SU-DHL-6 (cell line): ENCODE measurements around the gene KRT77.

Experiments
- H2AFZ ChIP-seq: fragments of 200-600 bp; sonication (generic); 2 replicates; pipeline ENCODE4 v1.6.1; 2014; ENCODE audit warnings: low read depth, mild to moderate bottlenecking, moderate library complexity, mixed read lengths, antibody characterized with exemption, low read length; ENCODE audit not compliant: severe bottlenecking
- H3F3A ChIP-seq: fragments of 200-600 bp; shearing (Covaris generic); 2 replicates; pipeline ENCODE4 v1.6.0; 2016; ENCODE audit warnings: antibody characterized with exemption, mild to moderate bottlenecking; ENCODE audit not compliant: insufficient read depth
- H3K27ac ChIP-seq: fragments of 200-600 bp; sonication (generic); 2 replicates; pipeline ENCODE4 v1.5.1; 2016; ENCODE audit warnings: low read depth, mild to moderate bottlenecking, low read length, moderate library complexity, mixed read lengths
- H3K27me3 ChIP-seq: fragments of 200-600 bp; sonication (generic), shearing (Covaris generic); 2 replicates; pipeline ENCODE4 v1.6.0; 2014; ENCODE audit warnings: mild to moderate bottlenecking, low read length
- H3K36me3 ChIP-seq: fragments of 200-600 bp; sonication (generic); 2 replicates; pipeline ENCODE4 v1.6.1; 2014; ENCODE audit warnings: mild to moderate bottlenecking, low read length, mixed read lengths
- H3K4me2 ChIP-seq: fragments of 300-600, 200-600 bp; shearing (Covaris generic), sonication (generic); 2 replicates; pipeline ENCODE4 v1.6.0; 2014; ENCODE audit warnings: low read length, low read depth, mild to moderate bottlenecking; ENCODE audit not compliant: poor library complexity, severe bottlenecking
- H3K4me3 ChIP-seq: fragments of 200-600 bp; sonication (generic); 2 replicates; pipeline ENCODE4 v1.5.1; 2014; ENCODE audit warnings: antibody characterized with exemption, low read length, mild to moderate bottlenecking, mixed read lengths; ENCODE audit not compliant: insufficient read depth, poor library complexity, severe bottlenecking
- H3K79me2 ChIP-seq: fragments of 200-600 bp; sonication (generic); 2 replicates; pipeline ENCODE4 v1.6.1; 2014; ENCODE audit warnings: mild to moderate bottlenecking, low read length, moderate library complexity; ENCODE audit not compliant: insufficient read depth
- H3K9ac ChIP-seq: fragments of 200-600 bp; sonication (generic); 2 replicates; pipeline ENCODE4 v1.7.0; 2014; ENCODE audit warnings: mild to moderate bottlenecking, low read length
- H3K9me2 ChIP-seq: fragments of 200-600 bp; sonication (generic); replicated peaks from 2 replicates; pipeline ENCODE4 v1.6.1; 2014; ENCODE audit warnings: low read length; ENCODE audit not compliant: insufficient read depth
- H3K9me3 ChIP-seq: fragments of 200-600 bp; sonication (generic); 2 replicates; pipeline ENCODE4 v1.6.1; 2014; ENCODE audit warnings: low read length, mixed read lengths; ENCODE audit not compliant: insufficient read depth
- H4K20me1 ChIP-seq: fragments of 200-600 bp; sonication (generic); 2 replicates; pipeline ENCODE4 v1.6.1; 2014; ENCODE audit warnings: low read depth, mild to moderate bottlenecking, antibody characterized with exemption, low read length, moderate library complexity, mixed read lengths
- EZH2phosphoT487 ChIP-seq: fragments of 200-600 bp; sonication (generic), shearing (Covaris generic); conservative IDR thresholded peaks from 2 replicates; pipeline ENCODE4 v1.6.1; 2018; ENCODE audit warnings: mild to moderate bottlenecking, antibody characterized with exemption, low read length, moderate library complexity, mixed read lengths
- TF ChIP-seq, protein P1 (sequence below): fragments of 200-600 bp; sonication (generic); IDR thresholded peaks from one replicate; pipeline ENCODE4 v1.5.1; 2017; ENCODE audit warnings: antibody characterized with exemption, mild to moderate bottlenecking, low read length, moderate library complexity; ENCODE audit not compliant: insufficient read depth, poor library complexity, severe bottlenecking

The KRT77 gene

DNA sequence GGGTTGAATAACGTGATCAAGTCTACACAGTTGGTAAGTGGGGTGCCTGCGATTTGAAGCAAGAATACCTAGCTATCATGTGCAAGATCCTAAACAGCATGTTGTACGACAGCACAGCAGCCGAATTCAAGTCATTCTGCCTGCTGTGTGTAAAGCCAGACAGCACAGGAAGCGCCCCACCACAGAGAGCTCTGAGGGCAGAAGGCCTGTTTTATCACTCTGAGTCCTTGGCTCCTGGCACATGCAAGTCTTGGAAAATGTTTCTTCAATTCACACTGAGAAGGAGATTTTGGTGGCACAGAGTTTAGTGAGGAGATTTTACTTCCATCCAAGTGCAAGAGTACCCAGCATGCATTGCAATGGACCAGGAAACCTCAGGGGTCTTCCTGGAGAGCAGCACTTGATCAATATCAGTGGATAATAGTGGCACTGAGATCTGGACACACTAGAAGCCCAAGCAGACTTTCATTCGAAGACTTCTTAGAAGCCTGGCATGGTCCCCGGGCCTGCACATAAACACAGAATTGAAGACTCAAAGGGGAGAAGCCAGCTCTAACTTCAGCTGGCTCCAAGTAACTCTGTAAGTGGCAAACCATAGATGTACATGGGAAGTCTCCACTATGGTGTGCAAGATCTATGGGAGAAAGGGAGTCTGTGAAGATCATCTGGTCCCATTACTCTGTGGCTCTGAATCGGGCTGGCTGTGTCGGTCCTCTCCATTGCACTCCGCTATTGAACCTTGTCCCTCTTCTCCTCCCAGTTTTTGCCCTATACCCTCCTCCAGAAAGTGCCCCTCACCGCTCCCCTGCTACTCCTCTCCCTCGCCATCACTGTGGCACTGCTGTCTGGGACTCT, 21.6 kb downstream of the KRT77 start:
- Histone ChIP-seq H3K4me3 (no peak overlapping the region), H3K9me3 (no peaks in the 10 kb centered on the region), H3K9me2 (no peaks in the 10 kb centered on the region), H3K4me2 (no peak overlapping the region), H3K27ac (no peak overlapping the region), H2AFZ (no peak overlapping the region), H3F3A (no peaks in the 10 kb centered on the region), H3K36me3 (no peaks in the 10 kb centered on the region), H4K20me1 (no peaks in the 10 kb centered on the region), H3K79me2 (no peaks in the 10 kb centered on the region), H3K9ac (no peak overlapping the region), H3K27me3 (no peaks in the 10 kb centered on the region)
- TF ChIP-seq EZH2phosphoT487, result no peak
- TF ChIP-seq, protein P1, sequence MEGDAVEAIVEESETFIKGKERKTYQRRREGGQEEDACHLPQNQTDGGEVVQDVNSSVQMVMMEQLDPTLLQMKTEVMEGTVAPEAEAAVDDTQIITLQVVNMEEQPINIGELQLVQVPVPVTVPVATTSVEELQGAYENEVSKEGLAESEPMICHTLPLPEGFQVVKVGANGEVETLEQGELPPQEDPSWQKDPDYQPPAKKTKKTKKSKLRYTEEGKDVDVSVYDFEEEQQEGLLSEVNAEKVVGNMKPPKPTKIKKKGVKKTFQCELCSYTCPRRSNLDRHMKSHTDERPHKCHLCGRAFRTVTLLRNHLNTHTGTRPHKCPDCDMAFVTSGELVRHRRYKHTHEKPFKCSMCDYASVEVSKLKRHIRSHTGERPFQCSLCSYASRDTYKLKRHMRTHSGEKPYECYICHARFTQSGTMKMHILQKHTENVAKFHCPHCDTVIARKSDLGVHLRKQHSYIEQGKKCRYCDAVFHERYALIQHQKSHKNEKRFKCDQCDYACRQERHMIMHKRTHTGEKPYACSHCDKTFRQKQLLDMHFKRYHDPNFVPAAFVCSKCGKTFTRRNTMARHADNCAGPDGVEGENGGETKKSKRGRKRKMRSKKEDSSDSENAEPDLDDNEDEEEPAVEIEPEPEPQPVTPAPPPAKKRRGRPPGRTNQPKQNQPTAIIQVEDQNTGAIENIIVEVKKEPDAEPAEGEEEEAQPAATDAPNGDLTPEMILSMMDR, result no peak

DNA sequence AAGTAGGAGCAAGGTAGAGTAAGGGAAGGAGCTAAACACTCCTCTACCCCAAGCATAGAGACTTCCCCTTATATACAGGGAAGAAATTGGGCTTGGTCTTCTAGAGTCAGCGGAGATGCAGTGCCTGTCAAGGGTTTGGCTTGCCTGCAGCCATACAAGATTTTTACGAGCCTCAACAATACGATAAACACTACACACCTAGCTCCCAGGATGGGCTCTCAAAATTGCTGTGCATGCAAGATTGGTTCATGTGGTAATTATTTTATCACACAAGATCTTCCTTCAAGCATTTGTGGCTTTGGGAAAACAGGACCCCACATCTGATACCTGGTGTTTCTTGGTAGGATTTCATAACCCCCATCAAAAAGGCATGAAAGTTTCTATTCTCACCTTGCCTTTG, 23.0 kb downstream of the KRT77 start, which contains the start of gene KRT1:
Gene KRT1 (minus strand): TSS at position 45 of the 400 bp plus-strand sequence. CDS start 59 bp downstream, outside the sequence.
- no peaks in the 10 kb centered on the region for H3K9me2 ChIP-seq
- no peak within 1 kb of the TSS for H3K4me2 ChIP-seq
- H4K20me1 ChIP-seq, result no peaks in the 10 kb centered on the region
- no peak within 1 kb of the TSS for H3K27ac ChIP-seq
- no peaks in the 10 kb centered on the region for H3K27me3 ChIP-seq
- TF ChIP-seq, protein P1, result no peak
- TF ChIP-seq EZH2phosphoT487, result no peak
- no peak within 1 kb of the TSS for H3K4me3 ChIP-seq
- H3K9ac ChIP-seq, result no peak within 1 kb of the TSS
- no peaks in the 10 kb centered on the region for H3K9me3 ChIP-seq
- H2AFZ ChIP-seq, result no peak within 1 kb of the TSS
- no peaks in the 10 kb centered on the region for H3F3A ChIP-seq
- no peaks in the 10 kb centered on the region for H3K36me3 ChIP-seq
- no peaks in the 10 kb centered on the region for H3K79me2 ChIP-seq

DNA sequence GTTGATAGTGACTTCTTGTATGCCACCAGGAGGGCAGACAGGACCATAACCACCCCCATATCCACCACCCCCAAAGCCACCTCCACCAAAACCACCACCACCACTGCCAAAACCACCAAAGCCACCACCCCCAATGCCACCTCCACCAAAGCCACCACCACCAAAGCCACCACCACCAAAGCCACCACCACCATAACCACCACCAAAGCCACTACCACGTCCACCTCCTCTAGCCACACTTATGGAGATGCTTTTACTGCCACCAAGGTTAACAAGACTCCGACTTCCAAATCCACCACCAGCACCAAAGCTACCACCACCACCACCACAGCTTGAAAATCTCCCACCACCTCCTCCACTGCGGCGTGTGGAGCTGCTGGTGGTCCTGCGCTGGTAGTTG, 23.4 kb downstream of the KRT77 start:
- no peak overlapping the region for H3K27ac ChIP-seq
- no peak overlapping the region for H3K4me3 ChIP-seq
- H3K36me3 ChIP-seq, result no peaks in the 10 kb centered on the region
- TF ChIP-seq, protein P1, result no peak
- TF ChIP-seq EZH2phosphoT487, result no peak
- H3K9me3 ChIP-seq, result no peaks in the 10 kb centered on the region
- no peaks in the 10 kb centered on the region for H3K79me2 ChIP-seq
- H4K20me1 ChIP-seq, result no peaks in the 10 kb centered on the region
- no peak overlapping the region for H2AFZ ChIP-seq
- no peaks in the 10 kb centered on the region for H3F3A ChIP-seq
- H3K27me3 ChIP-seq, result no peaks in the 10 kb centered on the region
- H3K4me2 ChIP-seq, result no peak overlapping the region
- H3K9ac ChIP-seq, result no peak overlapping the region
- H3K9me2 ChIP-seq, result no peaks in the 10 kb centered on the region
